ENCODE measurements around the gene CMKLR1. TPM values are rescaled to one million over a fixed set of nuclear protein-coding genes. Genes with fewer than 3 reads are reported as not detected.

The CMKLR1 gene
- polyA plus RNA-seq, 1 of the 3 experiments (the other 2 are of a cell fraction), result 0.15 TPM

- Histone ChIP-seq H3K4me2 (no peak overlapping the region), H2AFZ (ENCODE audit: low read depth) (no peak overlapping the region), H3K36me3 (replicated peaks in 1 of 2; ENCODE audit: control insufficient read depth in 1 of 2, insufficient read depth in 2 of 2, low read length in 1 of 2) (no peaks in the 10 kb centered on the region), H3K27ac (ENCODE audit: low read depth in 2 of 2, low read length in 1 of 2) (no peak overlapping the region), H3K9ac (no peak overlapping the region), H3K9me3 (no peaks in the 10 kb centered on the region), H3K4me3 (ENCODE audit: low read depth in 2 of 2, low read length in 1 of 2) (no peak overlapping the region), H4K20me1 (ENCODE audit: insufficient read depth) (no peaks in the 10 kb centered on the region), H3F3A (replicated peaks; ENCODE audit: insufficient read depth) (no peaks in the 10 kb centered on the region), H3K4me1 (ENCODE audit: control insufficient read depth in 1 of 2, insufficient read depth in 2 of 2, low read depth in 1 of 2, low read length in 1 of 2) (peaks cover 0 to 21% of the 10 kb centered on the region in 2 experiments; a peak in 1 of 4 replicates), H3K79me2 (ENCODE audit: insufficient read depth) (no peaks in the 10 kb centered on the region), H3K27me3 (ENCODE audit: insufficient read depth) (no peaks in the 10 kb centered on the region), H3K9me2 (no peaks in the 10 kb centered on the region)
- DNase-seq, result no peak
- TF ChIP-seq EZH2phosphoT487 (IDR thresholded peaks at IDR 0.05; ENCODE audit: borderline replicate concordance, low read depth), result no peak
- TF ChIP-seq JUND (IDR thresholded peaks at IDR 0.05), result no peak
- no peak for TF ChIP-seq USF2 (IDR thresholded peaks at IDR 0.05; ENCODE audit: borderline replicate concordance, low read depth, low read length)
- no peak for TF ChIP-seq NRF1 (IDR thresholded peaks at IDR 0.05; ENCODE audit: low read depth, low read length)
- TF ChIP-seq FOXM1 (IDR thresholded peaks at IDR 0.05; ENCODE audit: low read depth), result no peak
- no peak for TF ChIP-seq TEAD4 (IDR thresholded peaks at IDR 0.05; ENCODE audit: borderline replicate concordance, insufficient read depth)
- TF ChIP-seq CHD2 (IDR thresholded peaks at IDR 0.05; ENCODE audit: low read length, partially characterized antibody), result no peak
- TF ChIP-seq RCOR1 (IDR thresholded peaks at IDR 0.05; ENCODE audit: low read length), result no peak
- TF ChIP-seq EP300 (IDR thresholded peaks at IDR 0.05; ENCODE audit: borderline replicate concordance in 1 of 2, low read depth in 1 of 2, low read length in 1 of 2), result no peak
- TF ChIP-seq YY1 (IDR thresholded peaks at IDR 0.05; ENCODE audit: low read depth), result no peak
- TF ChIP-seq ELF1 (IDR thresholded peaks at IDR 0.05), result no peak
- no peak for TF ChIP-seq GABPA (IDR thresholded peaks at IDR 0.05; ENCODE audit: low read depth)
- ChIA-PET POLR2A (no interaction called here), CTCF (interaction anchor here (1.0 kb wide), 1 partner anchor 122 kb away, joined by 6 read pairs; no protein-coding TSS in a partner anchor)
- WGBS (ENCODE audit: low lambda C conversion rate), result 34% methylated on average over 8 of the region's 8 CpGs
Measured at GRCh38 chr12:108341854-108342847, 3.0 kb upstream of the CMKLR1 start.

- no peaks in the 10 kb centered on the region for H3K27me3 ChIP-seq (ENCODE audit: insufficient read depth)
- ChIA-PET POLR2A (no interaction called here), CTCF (no interaction called here)
- H4K20me1 ChIP-seq (ENCODE audit: insufficient read depth), result no peaks in the 10 kb centered on the region
- no peaks in the 10 kb centered on the region for H3K9me2 ChIP-seq
- H3K4me2 ChIP-seq, result no peak overlapping the region
- TF ChIP-seq SMC3 (IDR thresholded peaks at IDR 0.05; ENCODE audit: low read depth, low read length) (no peak), RAD21 (IDR thresholded peaks at IDR 0.05; ENCODE audit: low read length) (no peak), EP300 (IDR thresholded peaks at IDR 0.05; ENCODE audit: borderline replicate concordance in 1 of 2, low read depth in 1 of 2, low read length in 1 of 2) (no peak), IRF3 (IDR thresholded peaks at IDR 0.05; ENCODE audit: low read depth, low read length) (no peak), CTCF (IDR thresholded peaks at IDR 0.05) (no peak), SIN3A (IDR thresholded peaks at IDR 0.05; ENCODE audit: borderline replicate concordance, low read depth, low read length) (no peak), GABPA (IDR thresholded peaks at IDR 0.05; ENCODE audit: low read depth) (no peak), ZBTB33 (IDR thresholded peaks at IDR 0.05; ENCODE audit: borderline replicate concordance, low read depth) (no peak), YY1 (IDR thresholded peaks at IDR 0.05; ENCODE audit: low read depth) (no peak), NRF1 (IDR thresholded peaks at IDR 0.05; ENCODE audit: low read depth, low read length) (no peak), MXI1 (IDR thresholded peaks at IDR 0.05; ENCODE audit: low read depth, low read length) (no peak), TEAD4 (IDR thresholded peaks at IDR 0.05; ENCODE audit: borderline replicate concordance, insufficient read depth) (no peak)
- no peak for DNase-seq
- H3F3A ChIP-seq (replicated peaks; ENCODE audit: insufficient read depth), result no peaks in the 10 kb centered on the region
- no peaks in the 10 kb centered on the region for H3K79me2 ChIP-seq (ENCODE audit: insufficient read depth)
- H3K4me3 ChIP-seq (ENCODE audit: low read depth in 2 of 2, low read length in 1 of 2), result no peak overlapping the region
- H2AFZ ChIP-seq (ENCODE audit: low read depth), result no peak overlapping the region
- H3K9ac ChIP-seq, result no peak overlapping the region
- peaks cover 0 to 21% of the 10 kb centered on the region in 2 experiments; a peak in 1 of 4 replicates for H3K4me1 ChIP-seq (ENCODE audit: control insufficient read depth in 1 of 2, insufficient read depth in 2 of 2, low read depth in 1 of 2, low read length in 1 of 2)
- H3K27ac ChIP-seq (ENCODE audit: low read depth in 2 of 2, low read length in 1 of 2), result no peak overlapping the region
- H3K9me3 ChIP-seq, result no peaks in the 10 kb centered on the region
- no peaks in the 10 kb centered on the region for H3K36me3 ChIP-seq (replicated peaks in 1 of 2; ENCODE audit: control insufficient read depth in 1 of 2, insufficient read depth in 2 of 2, low read length in 1 of 2)
- WGBS (ENCODE audit: low lambda C conversion rate), result 26% methylated on average over 3 of the region's 3 CpGs
Measured at GRCh38 chr12:108341356-108341755, 2.2 kb upstream of the CMKLR1 start.

All from SK-N-SH (cell line).